GM12874 (cell line): ENCODE data around the gene C2orf81.
A peak's percentile ranks its signal among the peaks of the same experiment; 100 is the strongest.

Experiments used
- TF ChIP-seq, protein P1 (sequence below): IDR thresholded peaks from 2 replicates; pipeline ENCODE4 v1.5.1; 2011; ENCODE audit warnings: low read depth, mild to moderate bottlenecking, control low read depth, low read length, moderate library complexity; ENCODE audit not compliant: insufficient read depth

Gene C2orf81

DNA sequence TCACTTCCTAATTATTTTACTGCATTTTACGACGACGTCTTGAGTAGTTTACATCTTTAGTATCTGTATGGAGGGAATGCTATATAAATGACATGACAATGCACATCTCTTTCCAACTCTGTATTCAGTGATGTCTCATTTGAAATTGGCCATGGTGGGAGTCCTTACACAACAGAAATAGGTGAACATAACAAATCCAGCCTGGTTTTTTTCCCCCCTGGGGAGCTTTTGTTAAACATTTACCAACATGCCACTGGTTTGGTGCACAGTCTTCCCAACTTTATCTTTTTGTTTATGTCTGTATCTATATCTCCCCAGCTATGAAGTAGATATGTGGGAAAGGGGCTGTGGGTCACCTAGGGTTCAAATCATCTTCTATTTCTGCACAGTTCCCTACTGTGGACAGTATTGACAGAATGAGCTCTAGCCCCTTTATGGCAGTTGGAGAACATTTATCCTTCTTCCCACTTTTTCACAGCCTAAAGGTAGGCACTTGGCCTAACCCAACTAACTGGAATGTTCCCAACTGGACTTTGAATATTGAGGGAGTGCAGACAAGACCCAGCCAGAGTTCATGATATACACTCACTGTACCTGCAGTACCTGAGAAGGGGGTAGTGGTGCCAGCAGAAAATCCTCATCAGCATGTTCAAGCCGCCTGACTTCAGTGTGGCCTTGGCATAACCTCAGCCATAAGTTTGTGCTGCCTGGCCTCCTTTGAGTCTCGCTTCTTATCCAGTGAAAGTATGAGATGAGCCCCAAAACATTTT, 26.0 kb upstream of the C2orf81 start:
- TF ChIP-seq, protein P1, sequence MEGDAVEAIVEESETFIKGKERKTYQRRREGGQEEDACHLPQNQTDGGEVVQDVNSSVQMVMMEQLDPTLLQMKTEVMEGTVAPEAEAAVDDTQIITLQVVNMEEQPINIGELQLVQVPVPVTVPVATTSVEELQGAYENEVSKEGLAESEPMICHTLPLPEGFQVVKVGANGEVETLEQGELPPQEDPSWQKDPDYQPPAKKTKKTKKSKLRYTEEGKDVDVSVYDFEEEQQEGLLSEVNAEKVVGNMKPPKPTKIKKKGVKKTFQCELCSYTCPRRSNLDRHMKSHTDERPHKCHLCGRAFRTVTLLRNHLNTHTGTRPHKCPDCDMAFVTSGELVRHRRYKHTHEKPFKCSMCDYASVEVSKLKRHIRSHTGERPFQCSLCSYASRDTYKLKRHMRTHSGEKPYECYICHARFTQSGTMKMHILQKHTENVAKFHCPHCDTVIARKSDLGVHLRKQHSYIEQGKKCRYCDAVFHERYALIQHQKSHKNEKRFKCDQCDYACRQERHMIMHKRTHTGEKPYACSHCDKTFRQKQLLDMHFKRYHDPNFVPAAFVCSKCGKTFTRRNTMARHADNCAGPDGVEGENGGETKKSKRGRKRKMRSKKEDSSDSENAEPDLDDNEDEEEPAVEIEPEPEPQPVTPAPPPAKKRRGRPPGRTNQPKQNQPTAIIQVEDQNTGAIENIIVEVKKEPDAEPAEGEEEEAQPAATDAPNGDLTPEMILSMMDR = no peak

DNA sequence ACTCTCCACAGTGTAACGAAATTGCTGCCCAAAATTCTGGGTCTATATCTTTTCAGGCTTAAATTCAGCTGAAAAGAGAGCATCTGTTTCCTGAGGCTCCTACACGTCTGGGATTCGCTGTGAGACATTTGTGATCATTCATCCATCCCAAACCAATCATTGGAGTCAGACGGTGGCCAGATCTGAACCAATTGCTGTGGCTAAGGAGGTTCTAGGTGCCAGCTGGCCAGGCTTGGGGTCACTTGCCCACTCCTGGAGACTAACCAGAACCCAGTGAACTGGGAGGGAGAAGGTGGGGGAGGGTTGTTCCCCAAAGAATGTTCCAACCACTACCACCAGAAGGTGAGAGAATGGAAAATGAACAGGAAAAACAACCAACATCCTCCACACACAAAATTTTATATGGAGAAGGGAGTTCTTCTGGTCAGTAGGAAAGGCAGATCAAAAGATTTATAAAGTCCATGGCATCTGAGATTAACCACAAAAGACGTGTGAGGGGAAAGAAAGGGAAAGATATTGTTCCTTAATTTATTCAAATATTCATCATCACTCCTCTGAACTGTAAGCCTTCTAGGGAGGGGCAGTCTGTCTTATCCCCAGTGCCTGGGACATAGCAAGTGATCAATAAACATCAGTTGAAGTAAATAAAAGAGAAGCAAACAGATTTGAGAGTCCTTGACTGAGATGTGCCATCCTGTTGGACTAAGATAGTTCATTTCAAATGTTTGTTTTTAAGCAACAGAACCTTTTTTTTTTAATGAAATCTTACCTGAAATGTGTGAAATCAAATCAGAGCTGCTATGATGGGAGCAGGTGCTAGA, 23.3 kb upstream of the C2orf81 start:
- TF ChIP-seq, protein P1 = no peak

DNA sequence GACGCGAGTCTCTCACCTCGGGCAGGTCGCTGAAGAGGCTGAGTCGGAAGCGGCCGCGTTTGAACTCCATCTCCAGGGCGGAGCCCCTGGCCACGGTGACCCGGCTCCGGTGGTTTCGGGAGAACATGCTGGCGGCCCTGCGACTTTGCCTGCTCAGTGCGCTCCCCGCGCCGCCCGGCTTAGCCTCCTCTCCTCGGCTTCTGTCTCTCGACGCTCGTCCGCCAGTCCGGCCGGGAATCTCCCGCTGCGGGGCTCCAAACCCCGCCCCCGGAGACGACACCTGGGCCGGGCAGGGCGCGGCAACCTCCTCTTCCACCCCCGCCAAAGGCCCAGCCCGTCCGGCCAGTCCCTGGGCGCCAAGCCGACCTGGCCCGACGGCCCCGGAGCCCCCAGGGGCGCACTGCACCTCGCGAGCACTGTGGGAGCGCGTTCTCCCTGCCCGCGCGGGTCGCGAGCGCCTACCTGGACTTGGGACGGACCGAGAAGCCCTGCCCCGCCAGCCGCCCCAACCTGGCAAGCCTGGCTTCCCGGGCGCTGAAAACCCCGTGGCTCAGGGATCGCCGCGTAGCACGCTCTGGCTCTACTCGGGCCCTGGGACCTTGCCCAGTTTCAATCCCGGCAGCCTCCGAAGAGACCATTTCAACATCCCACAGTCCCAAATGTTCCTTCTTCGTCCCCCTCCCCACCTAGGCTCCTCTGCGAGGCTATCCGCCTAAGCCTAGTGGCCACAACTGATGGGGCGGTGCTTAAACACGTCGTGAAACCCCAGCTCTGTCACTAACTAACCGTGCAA, 20.5 kb upstream of the C2orf81 start, which contains the start of gene RTKN:
Gene RTKN, minus strand, starts transcription at position 248 of the 793 bp plus-strand sequence. Its CDS starts 121 bp downstream, at position 127.
- TF ChIP-seq, protein P1 = no peak

DNA sequence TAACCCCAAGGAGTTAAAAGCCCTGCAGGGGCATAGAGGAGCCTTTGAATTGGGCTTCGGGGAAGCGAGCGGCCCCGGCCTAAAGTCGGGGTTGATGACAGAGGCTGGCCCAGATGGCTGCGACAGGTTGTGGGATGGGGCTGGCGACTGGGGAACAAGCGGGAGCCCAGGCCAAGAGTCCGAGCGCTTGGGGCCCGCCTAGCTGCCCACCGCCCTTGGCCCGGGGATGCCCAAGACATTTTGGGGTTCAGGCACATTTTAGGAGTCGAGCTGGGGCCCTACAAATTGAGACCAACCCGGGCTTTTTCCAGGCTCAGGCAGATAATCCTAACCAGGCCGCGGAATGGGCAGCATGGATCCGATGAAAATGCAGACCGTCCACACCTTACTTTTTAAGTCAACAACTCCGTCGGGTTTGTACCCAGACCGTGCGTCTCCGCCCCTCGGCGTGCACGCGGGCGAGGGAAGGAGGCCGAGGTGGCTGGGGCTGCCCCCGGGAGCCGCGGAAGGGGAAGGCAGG, 19.8 kb upstream of the C2orf81 start:
- TF ChIP-seq, protein P1 = no peak

DNA sequence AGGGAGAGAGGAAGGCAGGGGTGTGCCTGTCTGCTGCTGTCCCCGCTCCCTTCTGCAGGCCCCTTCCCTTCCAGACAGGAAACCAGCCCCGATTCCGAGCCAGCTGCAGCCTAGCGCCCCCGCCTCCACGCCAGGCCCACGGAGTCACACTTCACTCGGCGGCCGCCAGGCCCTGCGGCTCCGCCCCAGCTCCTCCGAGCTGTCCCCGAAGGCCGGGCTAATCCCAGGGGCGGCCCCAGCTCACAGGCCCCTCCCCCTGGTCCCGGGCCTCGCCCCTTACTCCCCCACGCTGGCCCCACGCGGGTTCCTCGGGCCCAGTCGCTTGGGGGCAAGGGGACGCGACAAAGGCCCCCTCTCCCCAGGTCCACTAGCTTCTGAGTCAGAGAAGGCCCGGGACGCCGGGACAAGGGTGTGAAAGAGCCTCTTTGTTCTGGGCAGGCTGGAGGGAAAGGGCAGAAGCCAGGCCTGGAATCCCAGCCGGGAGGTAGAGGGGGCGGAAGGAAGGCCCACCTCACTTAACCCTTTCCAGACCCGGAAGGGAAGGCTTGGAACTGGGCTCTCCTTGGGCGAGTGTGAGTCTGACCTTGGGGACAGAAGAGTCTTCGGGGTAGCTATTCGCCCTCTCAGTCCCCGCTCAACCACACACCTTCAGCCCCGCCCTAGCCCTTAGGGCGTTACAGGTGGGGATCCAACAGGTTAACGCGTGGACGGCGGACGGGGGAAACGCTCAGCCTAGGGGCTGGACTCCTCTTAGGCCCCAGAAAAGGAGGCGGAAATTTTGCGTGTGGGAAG, 19.2 kb upstream of the C2orf81 start:
- TF ChIP-seq, protein P1 = 0 out of 2 replicates have a peak, but pooled peaks have one; percentile 36

DNA sequence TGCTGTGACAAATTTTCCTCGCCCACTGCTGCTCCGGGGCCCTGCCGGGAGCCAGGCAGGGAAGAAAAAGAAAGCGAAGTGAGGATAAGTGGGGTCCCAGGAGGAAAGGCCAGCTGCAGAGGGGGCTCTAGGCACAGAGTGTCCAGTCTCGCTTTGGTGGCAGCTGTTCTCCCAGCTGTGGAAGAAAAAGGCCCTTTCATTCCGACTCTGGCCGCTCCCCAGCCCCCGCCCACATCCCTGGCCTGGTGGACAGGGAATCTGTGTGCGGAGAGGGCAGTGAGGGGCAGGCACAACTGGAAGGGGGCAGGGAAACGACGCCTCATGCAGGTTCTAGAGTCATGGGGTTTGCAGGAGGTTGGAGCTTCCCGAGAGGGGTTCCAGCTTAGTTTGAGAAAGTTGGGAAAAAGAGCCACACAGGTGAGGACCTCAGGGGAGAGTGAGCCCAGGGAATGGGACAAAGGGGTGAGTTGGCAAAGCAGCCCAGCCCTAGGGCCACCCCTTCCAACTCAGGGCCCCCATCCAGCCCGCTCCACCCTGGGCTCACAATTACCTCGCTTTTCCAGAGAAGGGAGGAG, 18.5 kb upstream of the C2orf81 start:
- TF ChIP-seq, protein P1 = no peak
